ENCODE data around the gene GTF2IRD1.

The GTF2IRD1 gene

GRCh38 chr7:74449809-74450397 is 3.8 kb upstream of the GTF2IRD1 start:
- TF ChIP-seq PAX5 (IDR thresholded peaks at IDR 0.05; ENCODE audit: insufficient read depth, low read length, severe bottlenecking), result no peak
- TF ChIP-seq TAF1 (IDR thresholded peaks at IDR 0.05; ENCODE audit: low read depth, low read length), result no peak
- TF ChIP-seq POU2F2 (IDR thresholded peaks at IDR 0.05; ENCODE audit: low read depth, low read length), result no peak
- TF ChIP-seq POLR2AphosphoS5 (IDR thresholded peaks at IDR 0.05; ENCODE audit: low read depth, low read length), result no peak
- no peak for TF ChIP-seq SPI1 (IDR thresholded peaks at IDR 0.05; ENCODE audit: low read depth, low read length)
- TF ChIP-seq POLR2A (IDR thresholded peaks at IDR 0.05; ENCODE audit: low read depth, low read length), result no peak
- peak; percentile 74 for DNase-seq (ENCODE audit: insufficient read length, low spot score)
- FAIRE-seq, result peak; percentile 77

GRCh38 chr7:74452748-74453321 is 871 bp upstream of the GTF2IRD1 start:
- DNase-seq (ENCODE audit: insufficient read length, low spot score) (no peak), FAIRE-seq (no peak)

GRCh38 chr7:74454021-74454924 is 567 bp downstream of the GTF2IRD1 start:
- TF ChIP-seq POLR2AphosphoS5 (IDR thresholded peaks at IDR 0.05; ENCODE audit: low read depth, low read length) (no peak), POU2F2 (IDR thresholded peaks at IDR 0.05; ENCODE audit: low read depth, low read length) (no peak), SPI1 (IDR thresholded peaks at IDR 0.05; ENCODE audit: low read depth, low read length) (no peak), TAF1 (IDR thresholded peaks at IDR 0.05; ENCODE audit: low read depth, low read length) (no peak), PAX5 (IDR thresholded peaks at IDR 0.05; ENCODE audit: insufficient read depth, low read length, severe bottlenecking) (no peak), POLR2A (IDR thresholded peaks at IDR 0.05; ENCODE audit: low read depth, low read length) (no peak)
- no peak for DNase-seq (ENCODE audit: insufficient read length, low spot score)
- no peak for FAIRE-seq

More at GRCh38 chr7:74452748-74453321, 871 bp upstream of the GTF2IRD1 start:
- TF ChIP-seq POLR2A (IDR thresholded peaks at IDR 0.05; ENCODE audit: low read depth, low read length), result no peak
- TF ChIP-seq PAX5 (IDR thresholded peaks at IDR 0.05; ENCODE audit: insufficient read depth, low read length, severe bottlenecking), result no peak
- no peak for TF ChIP-seq POLR2AphosphoS5 (IDR thresholded peaks at IDR 0.05; ENCODE audit: low read depth, low read length)
- TF ChIP-seq SPI1 (IDR thresholded peaks at IDR 0.05; ENCODE audit: low read depth, low read length), result no peak
- TF ChIP-seq POU2F2 (IDR thresholded peaks at IDR 0.05; ENCODE audit: low read depth, low read length), result no peak
- no peak for TF ChIP-seq TAF1 (IDR thresholded peaks at IDR 0.05; ENCODE audit: low read depth, low read length)

GRCh38 chr7:74454925-74455288 is 1.2 kb downstream of the GTF2IRD1 start:
- DNase-seq (ENCODE audit: insufficient read length, low spot score) (no peak), FAIRE-seq (no peak)
- TF ChIP-seq TAF1 (IDR thresholded peaks at IDR 0.05; ENCODE audit: low read depth, low read length) (no peak), POLR2A (IDR thresholded peaks at IDR 0.05; ENCODE audit: low read depth, low read length) (no peak), PAX5 (IDR thresholded peaks at IDR 0.05; ENCODE audit: insufficient read depth, low read length, severe bottlenecking) (no peak)

GRCh38 chr7:74455291-74455804 is 1.6 kb downstream of the GTF2IRD1 start:
- FAIRE-seq (no peak), DNase-seq (ENCODE audit: insufficient read length, low spot score) (no peak)
- no peak for TF ChIP-seq POLR2A (IDR thresholded peaks at IDR 0.05; ENCODE audit: low read depth, low read length)
- TF ChIP-seq TAF1 (IDR thresholded peaks at IDR 0.05; ENCODE audit: low read depth, low read length), result no peak
- TF ChIP-seq SPI1 (IDR thresholded peaks at IDR 0.05; ENCODE audit: low read depth, low read length), result no peak
- TF ChIP-seq POU2F2 (IDR thresholded peaks at IDR 0.05; ENCODE audit: low read depth, low read length), result no peak
- TF ChIP-seq POLR2AphosphoS5 (IDR thresholded peaks at IDR 0.05; ENCODE audit: low read depth, low read length), result no peak
- no peak for TF ChIP-seq PAX5 (IDR thresholded peaks at IDR 0.05; ENCODE audit: insufficient read depth, low read length, severe bottlenecking)

GRCh38 chr7:74455928-74456327 is 2.2 kb downstream of the GTF2IRD1 start:
- no peak for TF ChIP-seq POLR2AphosphoS5 (IDR thresholded peaks at IDR 0.05; ENCODE audit: low read depth, low read length)
- no peak for TF ChIP-seq TAF1 (IDR thresholded peaks at IDR 0.05; ENCODE audit: low read depth, low read length)
- no peak for TF ChIP-seq POU2F2 (IDR thresholded peaks at IDR 0.05; ENCODE audit: low read depth, low read length)
- no peak for TF ChIP-seq PAX5 (IDR thresholded peaks at IDR 0.05; ENCODE audit: insufficient read depth, low read length, severe bottlenecking)
- no peak for TF ChIP-seq POLR2A (IDR thresholded peaks at IDR 0.05; ENCODE audit: low read depth, low read length)
- no peak for TF ChIP-seq SPI1 (IDR thresholded peaks at IDR 0.05; ENCODE audit: low read depth, low read length)
- no peak for DNase-seq (ENCODE audit: insufficient read length, low spot score)
- no peak for FAIRE-seq

- FAIRE-seq (no peak), DNase-seq (ENCODE audit: insufficient read length, low spot score) (no peak)
- no peak for TF ChIP-seq TAF1 (IDR thresholded peaks at IDR 0.05; ENCODE audit: low read depth, low read length)
- no peak for TF ChIP-seq POLR2AphosphoS5 (IDR thresholded peaks at IDR 0.05; ENCODE audit: low read depth, low read length)
- no peak for TF ChIP-seq SPI1 (IDR thresholded peaks at IDR 0.05; ENCODE audit: low read depth, low read length)
- no peak for TF ChIP-seq PAX5 (IDR thresholded peaks at IDR 0.05; ENCODE audit: insufficient read depth, low read length, severe bottlenecking)
- no peak for TF ChIP-seq POLR2A (IDR thresholded peaks at IDR 0.05; ENCODE audit: low read depth, low read length)
- TF ChIP-seq POU2F2 (IDR thresholded peaks at IDR 0.05; ENCODE audit: low read depth, low read length), result no peak
These were observed 3.3 kb downstream of the GTF2IRD1 start for GRCh38 chr7:74457007-74457406.

- TF ChIP-seq SPI1 (IDR thresholded peaks at IDR 0.05; ENCODE audit: low read depth, low read length), result peak; percentile 5; the same call in 1 of the 2 replicates
- TF ChIP-seq PAX5 (IDR thresholded peaks at IDR 0.05; ENCODE audit: insufficient read depth, low read length, severe bottlenecking), result no peak
- DNase-seq (ENCODE audit: insufficient read length, low spot score) (no peak), FAIRE-seq (peak; percentile 81)
These were observed 8.4 kb downstream of the GTF2IRD1 start for GRCh38 chr7:74461970-74462706.

- FAIRE-seq, result no peak
- TF ChIP-seq POLR2AphosphoS5 (IDR thresholded peaks at IDR 0.05; ENCODE audit: low read depth, low read length) (no peak), TAF1 (IDR thresholded peaks at IDR 0.05; ENCODE audit: low read depth, low read length) (no peak), PAX5 (IDR thresholded peaks at IDR 0.05; ENCODE audit: insufficient read depth, low read length, severe bottlenecking) (no peak), POU2F2 (IDR thresholded peaks at IDR 0.05; ENCODE audit: low read depth, low read length) (no peak), SPI1 (IDR thresholded peaks at IDR 0.05; ENCODE audit: low read depth, low read length) (no peak), POLR2A (IDR thresholded peaks at IDR 0.05; ENCODE audit: low read depth, low read length) (no peak)
- peak; percentile 39 for DNase-seq (ENCODE audit: insufficient read length, low spot score)
These were observed 9.0 kb downstream of the GTF2IRD1 start for GRCh38 chr7:74462707-74463100.

Data from GM12891 (cell line).